ENCODE measurements around the gene SLC5A2.
"Not testable (repeated sequence)": the region's sequence is repeated elsewhere in the genome, so short reads cannot be mapped to it uniquely, and the experiment has no call there.

Gene SLC5A2

GRCh38 chr16:31477220-31478216, 5.4 kb upstream of the SLC5A2 start:
- no peak for FAIRE-seq

- FAIRE-seq, result no peak
Observed at GRCh38 chr16:31478956-31479355, 4.0 kb upstream of the SLC5A2 start.

GRCh38 chr16:31479751-31480150, 3.2 kb upstream of the SLC5A2 start:
- FAIRE-seq, result no peak

- FAIRE-seq, result no peak
Observed at GRCh38 chr16:31480851-31481536, 1.9 kb upstream of the SLC5A2 start.

GRCh38 chr16:31484048-31484447, 1.1 kb downstream of the SLC5A2 start:
- FAIRE-seq, result not testable (repeated sequence)

- FAIRE-seq, result no peak
Observed at GRCh38 chr16:31484491-31485171, 1.7 kb downstream of the SLC5A2 start.

GRCh38 chr16:31485571-31485970, 2.6 kb downstream of the SLC5A2 start:
- FAIRE-seq, result no peak

GRCh38 chr16:31486045-31486444, 3.1 kb downstream of the SLC5A2 start:
- FAIRE-seq, result no peak

- FAIRE-seq, result no peak
Observed at GRCh38 chr16:31487071-31487719, 4.3 kb downstream of the SLC5A2 start.

GRCh38 chr16:31487720-31488467, 5.0 kb downstream of the SLC5A2 start:
- no peak for FAIRE-seq

GRCh38 chr16:31488468-31489297, 5.8 kb downstream of the SLC5A2 start:
- no peak for FAIRE-seq

GRCh38 chr16:31489298-31489564, 6.3 kb downstream of the SLC5A2 start:
- no peak for FAIRE-seq

GRCh38 chr16:31489616-31490584, 7.0 kb downstream of the SLC5A2 start:
- FAIRE-seq, result no peak

GRCh38 chr16:31491778-31492418, 9.0 kb downstream of the SLC5A2 start:
- no peak for FAIRE-seq

- FAIRE-seq, result no peak
Observed at GRCh38 chr16:31493506-31494125, 10.7 kb downstream of the SLC5A2 start.

- FAIRE-seq, result no peak
Observed at GRCh38 chr16:31496670-31497069, 13.7 kb downstream of the SLC5A2 start.

GRCh38 chr16:31498493-31498892, 15.6 kb downstream of the SLC5A2 start:
- FAIRE-seq, result no peak

- FAIRE-seq, result no peak
Observed at GRCh38 chr16:31499928-31500327, 17.0 kb downstream of the SLC5A2 start.
